Testis (tissue), 3 donors: ENCODE data around the gene C5orf63. TPM values are rescaled to one million over a fixed set of nuclear protein-coding genes. Genes with fewer than 3 reads are reported as not detected.

Experiments used
- DNase-seq: peaks from one replicate; pipeline ENCODE4 v3.0.0-alpha.2; 2019
- H3K27ac ChIP-seq, 2 donors: fragments of 200-600 bp; sonication (generic); one replicate each; pipeline ENCODE4 v1.5.1; 2019
- H3K27me3 ChIP-seq: fragments of 200-600 bp; sonication (generic); one replicate; pipeline ENCODE4 v1.5.1; 2019
- H3K36me3 ChIP-seq: fragments of 200-600 bp; sonication (generic); one replicate; pipeline ENCODE4 v1.5.1; 2017; ENCODE audit warnings: low read depth; ENCODE audit errors: missing control alignments
- H3K4me1 ChIP-seq: fragments of 200-600 bp; sonication (generic); one replicate; pipeline ENCODE4 v1.5.1; 2019
- H3K4me3 ChIP-seq, 2 donors: fragments of 200-600 bp; sonication (generic); one replicate each; pipeline ENCODE4 v1.5.1; 2017 to 2019
- H3K9me3 ChIP-seq: fragments of 200-600 bp; sonication (generic); one replicate; pipeline ENCODE4 v1.5.1; 2017
- CTCF ChIP-seq, 3 experiments: fragments of 450-650 bp in 2 of 3; fragments of 200-600 bp in 1 of 3; sonication (generic) in 1 of 3; IDR thresholded peaks; one replicate each; pipeline ENCODE4 v1.5.1; 2016 to 2019; ENCODE audit warnings: antibody characterized with exemption in 3 of 3, mild to moderate bottlenecking in 2 of 3, moderate library complexity in 1 of 3
- POLR2A ChIP-seq: fragments of 450-650 bp; IDR thresholded peaks from one replicate; pipeline ENCODE4 v1.6.1; 2017; ENCODE audit warnings: antibody characterized with exemption, mild to moderate bottlenecking, moderate library complexity
- WGBS, 2 donors: methylation state at CpG; one replicate each; pipeline ENCODE4 v1.1.5; 2018; 5-methylcytosine and 5-hydroxymethylcytosine counted together
- intact Hi-C: fragments of 100-400 bp; cut with DNase I; formaldehyde crosslinking; loops from one replicate; pipeline ENCODE4 v1.15.1; 2023; ENCODE audit warnings: low total_unique reads
- polyA plus RNA-seq: library from polyadenylated mRNA; stranded (reverse); fragments of 350-450 nt; fragmentation: Illumina TruSeq; extraction: RNeasy Lipid Tissue Mini Kit (QIAGEN cat#74804); gene quantifications from one replicate; pipeline ENCODE4 v1.2.3, GENCODE V29; 2014; ENCODE audit warnings: low read depth, low replicate concordance; ENCODE audit not compliant: insufficient read depth
- total RNA-seq, 2 donors: library from RNA; depleted of rRNA; stranded (reverse); fragments of >200 nt; gene quantifications; one replicate each; pipeline ENCODE4 v1.2.3, GENCODE V29; 2016

The C5orf63 gene
- total and polyA plus RNA-seq, 3 donors from 2014 or later: 17.8 to 27.4 (median 18.9) TPM

- 63% methylated on average over 2 of the region's 2 CpGs for WGBS, 2 donors
- intact Hi-C loops: no loop called here
- no peak for DNase-seq
- no peak overlapping the region for H3K4me3 ChIP-seq
- no peak overlapping the region for H3K27ac ChIP-seq
- peaks cover 8% of the 10 kb centered on the region for H3K4me1 ChIP-seq
- no peaks in the 10 kb centered on the region for H3K36me3 ChIP-seq
- TF ChIP-seq POLR2A (no peak), CTCF (IDR thresholded peaks at IDR 0.05) (no peak)
- H3K9me3 ChIP-seq: no peaks in the 10 kb centered on the region
- H3K27me3 ChIP-seq: no peaks in the 10 kb centered on the region
These were observed 4.6 kb downstream of the C5orf63 start for GRCh38 chr5:127068493-127069214.

- Histone ChIP-seq H3K4me1 (peaks cover 8% of the 10 kb centered on the region), H3K27me3 (no peaks in the 10 kb centered on the region), H3K27ac (no peak overlapping the region), H3K4me3 (no peak overlapping the region), H3K36me3 (no peaks in the 10 kb centered on the region), H3K9me3 (no peaks in the 10 kb centered on the region)
- intact Hi-C loops: no loop called here
- TF ChIP-seq POLR2A: no peak
- no peak for TF ChIP-seq CTCF (IDR thresholded peaks at IDR 0.05)
- DNase-seq: no peak
These were observed 6.6 kb downstream of the C5orf63 start for GRCh38 chr5:127066721-127067120.

GRCh38 chr5:127064253-127064840 lies 9.0 kb downstream of the C5orf63 start:
- TF ChIP-seq CTCF (IDR thresholded peaks at IDR 0.05) (no peak), POLR2A (no peak)
- DNase-seq: no peak
- Histone ChIP-seq H3K9me3 (no peaks in the 10 kb centered on the region), H3K36me3 (no peaks in the 10 kb centered on the region), H3K4me1 (peaks cover 3% of the 10 kb centered on the region), H3K4me3 (no peak overlapping the region), H3K27me3 (no peaks in the 10 kb centered on the region), H3K27ac (no peak overlapping the region)
- 95 to 97% methylated on average over 2 to 4 of the region's 4 CpGs for WGBS, 2 donors
- intact Hi-C loops: no loop called here

- H3K27ac ChIP-seq: no peak overlapping the region
- intact Hi-C loops: no loop called here
- no peaks in the 10 kb centered on the region for H3K9me3 ChIP-seq
- no peaks in the 10 kb centered on the region for H3K27me3 ChIP-seq
- H3K36me3 ChIP-seq: no peaks in the 10 kb centered on the region
- H3K4me1 ChIP-seq: no peaks in the 10 kb centered on the region
- no peak overlapping the region for H3K4me3 ChIP-seq
- no peak for DNase-seq
- TF ChIP-seq POLR2A: no peak
- no peak for TF ChIP-seq CTCF (IDR thresholded peaks at IDR 0.05)
- WGBS, 2 donors: 79% methylated on average over 2 of the region's 2 CpGs
These were observed 9.9 kb downstream of the C5orf63 start for GRCh38 chr5:127063257-127063913.
